SK-N-SH treated with all-trans-retinoic acid at 6 μM for 48 hours (cell line): Measurements from ENCODE around the gene KPNB1.

Experiments
- ARNTL ChIP-seq: fragments of 450-650 bp; formaldehyde crosslinking; IDR thresholded peaks from 2 replicates; pipeline ENCODE4 v1.5.0; 2020; ENCODE audit warnings: low read depth, mild to moderate bottlenecking, moderate library complexity, borderline replicate concordance
- BACH2 ChIP-seq: fragments of 250-450 bp; sonication (Bioruptor Pico); IDR thresholded peaks from 2 replicates; pipeline ENCODE4 v1.9.0; 2021; ENCODE audit warnings: mild to moderate bottlenecking, borderline replicate concordance
- ESRRG ChIP-seq: fragments of 250-450 bp; sonication (Bioruptor Pico); IDR thresholded peaks from 2 replicates; pipeline ENCODE4 v1.6.1; 2021; ENCODE audit warnings: mild to moderate bottlenecking
- SNAI2 ChIP-seq: fragments of 250-450 bp; sonication (Bioruptor Pico); IDR thresholded peaks from 2 replicates; pipeline ENCODE4 v1.5.0; 2020; ENCODE audit warnings: mild to moderate bottlenecking, moderate library complexity
- TOX ChIP-seq: fragments of 250-450 bp; sonication (Bioruptor Pico); IDR thresholded peaks from 2 replicates; pipeline ENCODE4 v1.8.0; 2021; ENCODE audit warnings: mild to moderate bottlenecking, moderate library complexity, borderline replicate concordance
- TSHZ2 ChIP-seq: fragments of 250-450 bp; sonication (Bioruptor Pico); IDR thresholded peaks from 2 replicates; pipeline ENCODE4 v1.5.0; 2020; ENCODE audit warnings: mild to moderate bottlenecking, moderate library complexity
- ZC3H10 ChIP-seq: fragments of 250-450 bp; sonication (Bioruptor Pico); IDR thresholded peaks from 2 replicates; pipeline ENCODE4 v1.5.1; 2021; ENCODE audit warnings: mild to moderate bottlenecking, moderate library complexity
- ZFP3 ChIP-seq: fragments of 250-450 bp; sonication (Bioruptor Pico); IDR thresholded peaks from 2 replicates; pipeline ENCODE4 v1.5.0; 2020; ENCODE audit warnings: mild to moderate bottlenecking, moderate library complexity
- ZFP30 ChIP-seq: fragments of 450-650 bp; formaldehyde crosslinking; IDR thresholded peaks from 2 replicates; pipeline ENCODE4 v1.5.0; 2022; ENCODE audit warnings: mild to moderate bottlenecking, moderate library complexity
- ZNF8 ChIP-seq: fragments of 450-650 bp; formaldehyde crosslinking; IDR thresholded peaks from 2 replicates; pipeline ENCODE4 v1.5.0; 2020; ENCODE audit warnings: mild to moderate bottlenecking, moderate library complexity
- TF ChIP-seq, protein P1 (sequence below): fragments of 250-450 bp; sonication (Bioruptor Pico); IDR thresholded peaks from 2 replicates; pipeline ENCODE4 v1.5.1; 2020; ENCODE audit warnings: low read depth, mild to moderate bottlenecking, moderate library complexity

DNA sequence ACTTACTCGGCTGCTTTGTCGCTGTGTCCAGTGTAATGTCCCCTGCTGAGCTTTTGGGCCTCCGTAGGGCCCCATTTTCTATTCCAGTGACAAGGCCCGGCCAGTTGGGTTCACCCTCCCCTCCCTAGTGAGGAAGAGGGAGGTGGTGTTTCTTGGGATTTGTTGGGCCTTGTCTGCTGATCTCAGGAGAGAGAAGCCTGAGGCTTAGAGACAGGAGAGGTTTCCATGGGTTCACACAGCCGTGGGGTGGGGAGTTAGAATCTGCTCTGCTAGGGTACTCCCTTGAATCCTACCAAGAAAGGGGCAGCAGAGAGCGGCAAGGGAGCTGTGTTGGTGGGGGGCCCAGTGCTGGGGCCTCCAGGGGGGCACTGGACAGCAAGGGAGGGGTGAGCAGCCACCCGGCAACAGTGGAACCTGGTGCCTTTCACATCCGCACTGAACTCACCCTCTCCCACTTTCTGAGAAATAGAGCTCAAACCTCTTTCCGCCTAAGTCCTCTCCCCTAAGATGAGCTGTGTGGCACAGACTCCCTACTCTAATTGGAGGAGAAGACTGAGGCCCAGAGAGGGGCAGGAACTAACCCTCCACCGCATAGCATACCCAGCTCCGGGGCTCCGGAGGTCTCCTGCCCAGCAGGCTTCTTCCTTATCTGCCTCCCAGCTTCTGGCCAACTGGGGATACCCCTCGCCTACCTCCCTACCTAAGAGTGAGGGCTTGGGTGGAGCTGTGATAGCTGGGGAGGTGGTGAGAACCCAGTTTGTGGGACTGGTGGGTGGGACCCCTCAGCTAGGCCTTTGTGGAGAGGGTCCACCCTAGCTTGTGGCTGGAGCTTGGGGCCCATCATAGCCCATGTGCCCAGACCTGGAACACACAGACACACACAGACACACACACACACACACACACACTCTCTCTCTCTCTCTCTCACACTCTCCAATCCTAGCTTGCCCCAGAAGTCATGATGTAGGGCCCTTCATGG is 51.0 kb downstream of the KPNB1 start:
- TF ChIP-seq ZFP3 (CRISPR knock-in tag) (no peak), BACH2 (no peak), ZC3H10 (CRISPR knock-in tag) (no peak), TSHZ2 (CRISPR knock-in tag) (no peak), ESRRG (CRISPR knock-in tag) (no peak), ARNTL (no peak), SNAI2 (CRISPR knock-in tag) (no peak), ZNF8 (CRISPR knock-in tag) (no peak), ZFP30 (CRISPR knock-in tag) (no peak), TOX (CRISPR knock-in tag) (no peak)
- TF ChIP-seq, protein P1, sequence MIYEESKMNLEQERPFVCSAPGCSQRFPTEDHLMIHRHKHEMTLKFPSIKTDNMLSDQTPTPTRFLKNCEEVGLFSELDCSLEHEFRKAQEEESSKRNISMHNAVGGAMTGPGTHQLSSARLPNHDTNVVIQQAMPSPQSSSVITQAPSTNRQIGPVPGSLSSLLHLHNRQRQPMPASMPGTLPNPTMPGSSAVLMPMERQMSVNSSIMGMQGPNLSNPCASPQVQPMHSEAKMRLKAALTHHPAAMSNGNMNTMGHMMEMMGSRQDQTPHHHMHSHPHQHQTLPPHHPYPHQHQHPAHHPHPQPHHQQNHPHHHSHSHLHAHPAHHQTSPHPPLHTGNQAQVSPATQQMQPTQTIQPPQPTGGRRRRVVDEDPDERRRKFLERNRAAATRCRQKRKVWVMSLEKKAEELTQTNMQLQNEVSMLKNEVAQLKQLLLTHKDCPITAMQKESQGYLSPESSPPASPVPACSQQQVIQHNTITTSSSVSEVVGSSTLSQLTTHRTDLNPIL = no peak
